Lung (tissue), 12 donors: ENCODE results near the gene DYRK1A. TPM values are rescaled to one million over a fixed set of nuclear protein-coding genes. Genes with fewer than 3 reads are reported as not detected.

Source experiments
- ATAC-seq: fragments of 200-7000 bp; cut with Tn5 transposase; one replicate; pipeline ENCODE4 v1.9.1; 2020; ENCODE audit warnings: moderate number of reproducible peaks; ENCODE audit not compliant: insufficient read depth, low FRiP score
- DNase-seq, 3 donors: peaks; one replicate each; pipeline ENCODE4 v3.0.0-alpha.2; 2013 to 2017
- H3K27ac ChIP-seq, 2 donors: one replicate each; pipeline ENCODE4 v1.5.1; 2013; ENCODE audit warnings: mild to moderate bottlenecking in 2 of 2, moderate library complexity in 2 of 2, control low read depth in 1 of 2, inconsistent platforms in 1 of 2, low read depth in 1 of 2, low read length in 1 of 2
- H3K27me3 ChIP-seq, 3 donors: one replicate each; pipeline ENCODE4 v1.5.1; 2013; ENCODE audit warnings: low read length in 2 of 3; ENCODE audit not compliant: control insufficient read depth in 3 of 3, insufficient read depth in 3 of 3
- H3K36me3 ChIP-seq, 4 donors: one replicate each; pipeline ENCODE4 v1.5.1; 2013; ENCODE audit warnings: low read length in 4 of 4, mild to moderate bottlenecking in 1 of 4, moderate library complexity in 1 of 4; ENCODE audit not compliant: control insufficient read depth in 4 of 4, insufficient read depth in 4 of 4
- H3K4me1 ChIP-seq, 5 donors: one replicate each; pipeline ENCODE4 v1.5.1; 2013; ENCODE audit warnings: low read length in 5 of 5, mild to moderate bottlenecking in 2 of 5, moderate library complexity in 1 of 5; ENCODE audit not compliant: control insufficient read depth in 5 of 5, insufficient read depth in 5 of 5
- H3K4me3 ChIP-seq: one replicate; pipeline ENCODE4 v1.5.1; 2013; ENCODE audit warnings: mild to moderate bottlenecking, control low read depth, moderate library complexity
- H3K9ac ChIP-seq, 2 donors: one replicate each; pipeline ENCODE4 v1.5.1; 2013; ENCODE audit warnings: low read length in 2 of 2, control low read depth in 1 of 2; ENCODE audit not compliant: insufficient read depth in 1 of 2
- H3K9me3 ChIP-seq, 4 donors: one replicate each; pipeline ENCODE4 v1.5.1; 2013; ENCODE audit warnings: low read length in 3 of 4, mild to moderate bottlenecking in 1 of 4, moderate library complexity in 1 of 4; ENCODE audit not compliant: control insufficient read depth in 4 of 4, insufficient read depth in 3 of 4
- WGBS, 2 donors: extraction: QIAGEN DNeasy Blood & Tissue Kit; methylation state at CpG; one replicate each; pipeline ENCODE4 v1.1.7; 2013; 5-methylcytosine and 5-hydroxymethylcytosine counted together
- polyA plus RNA-seq, 2 donors: library from polyadenylated mRNA; stranded (reverse); fragments of 200-250 nt; gene quantifications; one replicate each; pipeline ENCODE4 v1.2.1, GENCODE V29; 2013
- total RNA-seq, 2 donors: library from RNA; depleted of rRNA in 1 of 2; stranded (reverse); fragments of >200 nt in 1 of 2; gene quantifications; one replicate each; pipeline ENCODE4 v1.2.1, GENCODE V29; 2014 to 2021
- TF ChIP-seq, protein P1 (sequence below): IDR thresholded peaks from 2 replicates; pipeline ENCODE4 v1.5.1; 2012; ENCODE audit warnings: mild to moderate bottlenecking; ENCODE audit errors: control extremely low read depth, extremely low read depth
- donor health status: control.
- donor health status: control.
- donor health status: Bipolar disorder and iron deficiency.
- donor health status: healthy.
- donor health status: DM: yes; HTN: yes; CAD: no.

DYRK1A gene
- total and polyA plus RNA-seq, 4 donors, result 22.1 to 149 (median 43.3) TPM

DNA sequence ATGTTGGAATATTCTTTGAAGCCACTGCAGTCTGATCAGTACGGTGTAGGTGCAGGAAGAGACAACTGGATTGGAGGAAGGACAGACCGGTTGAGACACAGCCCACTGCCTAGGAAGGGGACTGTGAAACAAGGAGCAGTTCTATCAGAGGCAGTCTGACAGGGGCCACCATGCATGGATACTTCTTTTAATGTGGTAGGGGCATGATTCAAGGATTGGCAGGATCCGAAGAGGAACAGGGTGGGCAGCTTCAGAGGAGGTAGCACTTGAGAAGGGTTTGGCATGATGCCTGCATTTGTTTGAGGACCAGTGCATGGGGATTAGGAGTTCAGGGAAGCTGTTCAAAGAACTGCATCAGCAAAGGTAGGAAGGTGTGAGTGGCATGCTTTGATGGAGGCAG lies 167.9 kb downstream of the DYRK1A start:
- Histone ChIP-seq H3K4me3 (no peak overlapping the region), H3K9ac (no peak overlapping the region), H3K27me3 (no peaks in the 10 kb centered on the region), H3K4me1 (peaks cover 0 to 17% (median 6%) of the 10 kb centered on the region in 5 donors), H3K9me3 (peaks cover 0 to 13% (median 2%) of the 10 kb centered on the region in 4 donors), H3K36me3 (no peaks in the 10 kb centered on the region), H3K27ac (no peak overlapping the region)
- 64 to 85% methylated on average over 3 of the region's 3 CpGs for WGBS, 2 donors
- TF ChIP-seq, protein P1, sequence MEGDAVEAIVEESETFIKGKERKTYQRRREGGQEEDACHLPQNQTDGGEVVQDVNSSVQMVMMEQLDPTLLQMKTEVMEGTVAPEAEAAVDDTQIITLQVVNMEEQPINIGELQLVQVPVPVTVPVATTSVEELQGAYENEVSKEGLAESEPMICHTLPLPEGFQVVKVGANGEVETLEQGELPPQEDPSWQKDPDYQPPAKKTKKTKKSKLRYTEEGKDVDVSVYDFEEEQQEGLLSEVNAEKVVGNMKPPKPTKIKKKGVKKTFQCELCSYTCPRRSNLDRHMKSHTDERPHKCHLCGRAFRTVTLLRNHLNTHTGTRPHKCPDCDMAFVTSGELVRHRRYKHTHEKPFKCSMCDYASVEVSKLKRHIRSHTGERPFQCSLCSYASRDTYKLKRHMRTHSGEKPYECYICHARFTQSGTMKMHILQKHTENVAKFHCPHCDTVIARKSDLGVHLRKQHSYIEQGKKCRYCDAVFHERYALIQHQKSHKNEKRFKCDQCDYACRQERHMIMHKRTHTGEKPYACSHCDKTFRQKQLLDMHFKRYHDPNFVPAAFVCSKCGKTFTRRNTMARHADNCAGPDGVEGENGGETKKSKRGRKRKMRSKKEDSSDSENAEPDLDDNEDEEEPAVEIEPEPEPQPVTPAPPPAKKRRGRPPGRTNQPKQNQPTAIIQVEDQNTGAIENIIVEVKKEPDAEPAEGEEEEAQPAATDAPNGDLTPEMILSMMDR, result no peak
- no peak for ATAC-seq
- DNase-seq, result no peak

DNA sequence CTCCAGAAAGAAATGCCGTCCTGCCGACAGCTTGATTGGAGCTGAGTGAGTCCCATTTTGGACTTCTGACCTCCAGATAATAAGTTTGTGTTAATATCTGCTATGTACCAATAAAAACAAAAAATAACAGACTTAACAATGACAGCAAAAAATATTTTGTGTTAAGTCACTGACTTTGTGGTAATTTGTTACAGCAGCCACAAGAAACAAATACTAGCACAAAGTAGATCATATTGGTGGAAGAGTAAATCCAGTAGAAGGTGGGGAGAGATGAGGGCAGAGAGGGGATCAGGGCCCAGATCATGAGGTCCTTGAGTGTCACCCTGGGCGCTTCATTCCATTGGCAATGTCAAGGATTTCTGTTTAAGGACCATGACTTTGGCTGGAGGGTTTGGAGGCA lies 168.6 kb downstream of the DYRK1A start:
- H3K4me1 ChIP-seq, result peaks cover 0 to 17% (median 6%) of the 10 kb centered on the region in 5 donors
- H3K27me3 ChIP-seq, result no peaks in the 10 kb centered on the region
- H3K27ac ChIP-seq, result no peak overlapping the region
- H3K9ac ChIP-seq, result no peak overlapping the region
- peaks cover 0 to 13% (median 2%) of the 10 kb centered on the region in 4 donors for H3K9me3 ChIP-seq
- TF ChIP-seq, protein P1, result no peak
- no peaks in the 10 kb centered on the region for H3K36me3 ChIP-seq
- ATAC-seq (no peak), DNase-seq (no peak)
- no peak overlapping the region for H3K4me3 ChIP-seq
- 94 to 95% methylated on average over 3 of the region's 3 CpGs for WGBS, 2 donors

DNA sequence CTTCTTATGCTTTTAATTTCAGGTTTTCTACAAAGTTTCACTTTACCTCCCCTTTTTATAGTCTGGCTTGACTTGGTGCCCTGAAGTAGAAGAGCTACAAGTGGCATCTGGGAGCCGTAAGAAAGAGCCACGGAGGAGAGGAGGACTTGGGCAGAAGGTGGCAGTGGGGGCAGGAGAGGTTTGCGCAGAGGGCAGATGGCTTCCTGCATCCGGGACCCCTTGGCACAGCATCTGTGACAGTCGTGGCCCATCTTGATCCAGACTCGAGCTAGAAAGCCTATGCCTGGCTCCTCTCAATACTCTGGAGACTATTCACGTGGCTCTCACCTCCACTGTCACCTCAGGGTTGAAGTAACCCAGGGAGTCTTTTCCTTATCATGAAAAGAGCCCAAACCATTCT lies 169.1 kb downstream of the DYRK1A start:
- Histone ChIP-seq H3K27me3 (no peaks in the 10 kb centered on the region), H3K4me3 (no peak overlapping the region), H3K9me3 (peaks cover 0 to 13% (median 2%) of the 10 kb centered on the region in 4 donors), H3K9ac (no peak overlapping the region), H3K36me3 (no peaks in the 10 kb centered on the region), H3K4me1 (peaks cover 0 to 13% (median 6%) of the 10 kb centered on the region in 5 donors), H3K27ac (no peak overlapping the region)
- DNase-seq, result no peak
- WGBS, 2 donors, result 91 to 94% methylated on average over 7 of the region's 7 CpGs
- no peak for ATAC-seq
- TF ChIP-seq, protein P1, result no peak
